Left lung (tissue), 10 donors: ENCODE measurements around the gene RAB3C. TPM values are rescaled to one million over a fixed set of nuclear protein-coding genes. Genes with fewer than 3 reads are reported as not detected.
"Not testable (repeated sequence)": the region's sequence is repeated elsewhere in the genome, so short reads cannot be mapped to it uniquely, and the experiment has no call there.

Source experiments
- ATAC-seq: fragments of 200-7000 bp; cut with Tn5 transposase; one replicate; pipeline ENCODE4 v1.9.1; 2020; ENCODE audit warnings: moderate library complexity
- DNase-seq, 4 donors: peaks; one replicate each; pipeline ENCODE4 v3.0.0-alpha.2; 2013 to 2020
- H3K27ac ChIP-seq, 2 donors: fragments of 200-600 bp; sonication (generic) in 1 of 2; one replicate each; pipeline versions ENCODE4 v1.5.0 to v1.8.0; 2020 to 2021
- H3K27me3 ChIP-seq, 2 donors: fragments of 200-600 bp; sonication (generic) in 1 of 2; one replicate each; pipeline versions ENCODE4 v1.5.0 to v1.8.0; 2020 to 2021
- H3K36me3 ChIP-seq, 2 donors: fragments of 200-600 bp; sonication (generic) in 1 of 2; one replicate each; pipeline versions ENCODE4 v1.5.0 to v1.8.0; 2020 to 2021
- H3K4me1 ChIP-seq, 2 donors: fragments of 200-600 bp; one replicate each; pipeline ENCODE4 v1.8.0; 2021
- H3K4me3 ChIP-seq, 2 donors: fragments of 200-600 bp; sonication (generic) in 1 of 2; one replicate each; pipeline versions ENCODE4 v1.5.0 to v1.8.0; 2020 to 2021; ENCODE audit warnings: mild to moderate bottlenecking in 1 of 2
- H3K9me3 ChIP-seq, 2 donors: fragments of 200-600 bp; sonication (generic) in 1 of 2; one replicate each; pipeline versions ENCODE4 v1.5.0 to v1.8.0; 2020 to 2021
- CTCF ChIP-seq, 2 donors: fragments of 200-600 bp; sonication (generic) in 1 of 2; IDR thresholded peaks; one replicate each; pipeline versions ENCODE4 v1.5.0 to v1.8.0; 2021; ENCODE audit warnings: antibody characterized with exemption in 2 of 2
- intact Hi-C, 2 donors: fragments of 100-400 bp; cut with DNase I; formaldehyde crosslinking; loops; one replicate each; pipeline versions ENCODE4 v1.11.2 to v1.14.2; 2022
- polyA plus RNA-seq, 6 donors: library from polyadenylated mRNA; unstranded; fragments of 120-200 nt; gene quantifications; one replicate each; pipeline ENCODE4 v1.2.1, GENCODE V29; 2013; ENCODE audit not compliant: insufficient read length in 6 of 6
- total RNA-seq, 2 donors: library from RNA; stranded (reverse); fragmentation: NEBNext Ultra II Directional; extraction: Animal tissue kit (Norgen Biotek cat#: 25700); gene quantifications; one replicate each; pipeline ENCODE4 v1.2.1, GENCODE V29; 2021
- donor health status: DM: no; HTN: yes; CAD: no.
- donor health status: DM: no; HTN: no; CAD: no.

RAB3C gene
- total and polyA plus RNA-seq, 8 donors: 1.1 to 3.5 (median 1.6) TPM

DNA sequence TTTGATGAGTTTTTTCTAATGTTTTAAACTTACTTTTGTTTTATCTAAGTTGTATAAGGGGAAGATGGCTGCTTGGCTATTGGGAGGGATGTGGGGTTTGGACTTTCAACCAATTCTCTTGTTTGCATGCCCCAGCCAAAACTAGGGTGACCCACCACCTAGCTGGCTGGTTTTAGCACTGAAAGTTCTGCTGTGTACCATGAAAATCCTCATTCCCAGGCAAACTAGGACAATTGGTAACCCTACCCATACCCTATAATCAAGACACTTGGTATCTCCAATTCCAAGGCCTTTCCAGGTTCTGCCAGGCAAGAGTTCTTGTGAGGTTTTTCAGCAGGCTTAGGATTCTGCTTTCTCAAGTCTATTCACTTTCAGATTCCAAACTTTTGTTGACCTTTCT, 13.1 kb downstream of the RAB3C start:
- Histone ChIP-seq H3K27me3 (no peaks in the 10 kb centered on the region), H3K4me1 (no peaks in the 10 kb centered on the region), H3K36me3 (no peaks in the 10 kb centered on the region), H3K4me3 (no peak overlapping the region), H3K27ac (no peak overlapping the region), H3K9me3 (no peaks in the 10 kb centered on the region)
- intact Hi-C loops: no loop called here
- ATAC-seq: no peak
- TF ChIP-seq CTCF (IDR thresholded peaks at IDR 0.05): no peak
- no peak for DNase-seq

DNA sequence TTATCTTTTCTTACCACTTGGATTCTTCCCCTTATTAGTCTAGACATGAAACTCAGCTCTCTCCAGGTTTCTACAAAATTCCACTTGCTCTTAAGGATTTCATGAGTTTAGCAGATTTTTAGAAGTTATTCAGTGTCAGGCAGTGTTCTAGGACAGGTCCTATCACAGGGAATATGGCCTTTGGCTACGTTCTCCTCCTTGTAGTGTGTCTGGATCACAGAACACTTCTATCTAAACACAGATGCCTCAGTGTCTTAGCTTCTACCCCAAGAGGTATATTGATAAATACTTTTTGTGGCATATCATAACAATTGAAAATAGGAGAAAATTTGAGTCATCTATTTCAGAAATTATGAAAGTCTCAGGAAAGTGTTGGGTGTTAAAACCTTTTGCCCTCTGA, 15.6 kb downstream of the RAB3C start:
- no peak overlapping the region for H3K4me3 ChIP-seq
- H3K27ac ChIP-seq: no peak overlapping the region
- H3K36me3 ChIP-seq: no peaks in the 10 kb centered on the region
- DNase-seq (no peak), ATAC-seq (no peak)
- no peaks in the 10 kb centered on the region for H3K27me3 ChIP-seq
- H3K9me3 ChIP-seq: peaks cover 0 to 9% of the 10 kb centered on the region in 2 donors
- no peak for TF ChIP-seq CTCF (IDR thresholded peaks at IDR 0.05)
- no peaks in the 10 kb centered on the region for H3K4me1 ChIP-seq
- intact Hi-C loops: no loop called here

GRCh38 chr5:58599217-58599616, 16.3 kb downstream of the RAB3C start:
- no peak for TF ChIP-seq CTCF (IDR thresholded peaks at IDR 0.05)
- H3K27ac ChIP-seq: no peak overlapping the region

DNA sequence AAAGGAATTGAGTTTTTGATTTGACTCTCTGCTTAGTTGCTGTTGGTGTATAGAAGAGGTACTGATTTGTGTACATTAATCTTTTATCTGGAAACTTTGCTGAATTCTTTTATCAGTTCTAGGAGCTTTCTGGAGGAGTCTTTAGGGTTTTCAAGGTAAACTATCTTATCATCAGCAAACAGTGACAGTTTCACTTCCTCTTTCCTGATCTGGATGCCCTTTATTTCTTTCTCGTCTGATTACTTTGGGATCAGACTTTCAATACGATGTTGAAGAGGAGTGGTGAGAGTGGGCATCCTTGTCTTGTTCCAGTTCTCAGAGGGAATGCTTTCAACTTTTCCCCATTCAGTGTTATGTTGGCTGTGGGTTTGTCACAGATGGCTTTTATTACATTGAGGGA, 17.7 kb downstream of the RAB3C start:
- H3K36me3 ChIP-seq, H3K4me1 ChIP-seq, H3K27me3 ChIP-seq, H3K27ac ChIP-seq, ATAC-seq, H3K4me3 ChIP-seq, DNase-seq, intact Hi-C loops: not testable (repeated sequence)
- peaks cover 0 to 14% of the 10 kb centered on the region in 2 donors for H3K9me3 ChIP-seq

More at GRCh38 chr5:58599217-58599616, 16.3 kb downstream of the RAB3C start:
- Histone ChIP-seq H3K4me1 (no peaks in the 10 kb centered on the region), H3K27me3 (no peaks in the 10 kb centered on the region), H3K9me3 (peaks cover 0 to 12% of the 10 kb centered on the region in 2 donors), H3K36me3 (no peaks in the 10 kb centered on the region), H3K4me3 (no peak overlapping the region)
- ATAC-seq (no peak), DNase-seq (no peak)
- intact Hi-C loops: no loop called here

- H3K4me3 ChIP-seq, H3K27me3 ChIP-seq, DNase-seq, intact Hi-C loops, H3K4me1 ChIP-seq, H3K36me3 ChIP-seq, H3K27ac ChIP-seq, ATAC-seq: not testable (repeated sequence)
- H3K9me3 ChIP-seq: peaks cover 0 to 16% of the 10 kb centered on the region in 2 donors
Measured at GRCh38 chr5:58602889-58603288, 20.0 kb downstream of the RAB3C start.

- no peak for ATAC-seq
- intact Hi-C loops: no loop called here
- Histone ChIP-seq H3K4me1 (no peaks in the 10 kb centered on the region), H3K9me3 (peaks cover 0 to 18% of the 10 kb centered on the region in 2 donors), H3K36me3 (no peaks in the 10 kb centered on the region), H3K27ac (no peak overlapping the region), H3K27me3 (no peaks in the 10 kb centered on the region), H3K4me3 (no peak overlapping the region)
- no peak for DNase-seq
- no peak for TF ChIP-seq CTCF (IDR thresholded peaks at IDR 0.05)
Measured at GRCh38 chr5:58606064-58606463, 23.2 kb downstream of the RAB3C start.
